SK-N-MC (cell line): ENCODE data around the gene LSP1.

Experiments used
- DNase-seq: peaks from one replicate; pipeline ENCODE4 v3.0.0-alpha.2; 2011; ENCODE audit warnings: low read depth, low spot score
- H3K27ac ChIP-seq: fragments of 200-600 bp; sonication (generic); 2 replicates; pipeline ENCODE4 v1.5.1; 2016; ENCODE audit warnings: mixed run types
- H3K36me3 ChIP-seq: fragments of 200-600 bp; sonication (generic); 2 replicates; pipeline ENCODE4 v1.6.1; 2017; ENCODE audit warnings: antibody characterized with exemption, low read length, mixed read lengths; ENCODE audit not compliant: insufficient read depth
- H3K4me3 ChIP-seq: fragments of 200-600 bp; sonication (generic); 2 replicates; pipeline ENCODE4 v1.5.1; 2016
- H3K9ac ChIP-seq: fragments of 200-600 bp; sonication (generic); 2 replicates; pipeline ENCODE4 v1.8.0; 2017; ENCODE audit warnings: mixed run types, mixed read lengths; ENCODE audit not compliant: insufficient read length
- H3K9me3 ChIP-seq: fragments of 200-600 bp; sonication (generic); 2 replicates; pipeline ENCODE4 v1.6.1; 2017; ENCODE audit warnings: low read depth, mild to moderate bottlenecking, antibody characterized with exemption, low read length, moderate library complexity, mixed read lengths
- EZH2 ChIP-seq: fragments of 200-600 bp; sonication (generic); IDR thresholded peaks from one replicate; pipeline ENCODE4 v1.6.1; 2017; ENCODE audit warnings: antibody characterized with exemption
- FOXP2 ChIP-seq: optimal IDR thresholded peaks from 2 replicates; pipeline ENCODE3; 2011; ENCODE audit warnings: mild to moderate bottlenecking, moderate library complexity; ENCODE audit not compliant: insufficient read depth; ENCODE audit errors: extremely low read length, control extremely low read depth
- POLR2AphosphoS5 ChIP-seq: IDR thresholded peaks from 2 replicates; pipeline ENCODE4 v1.6.1; 2012; ENCODE audit warnings: mild to moderate bottlenecking, low read depth, low read length, borderline replicate concordance

LSP1 gene

DNA sequence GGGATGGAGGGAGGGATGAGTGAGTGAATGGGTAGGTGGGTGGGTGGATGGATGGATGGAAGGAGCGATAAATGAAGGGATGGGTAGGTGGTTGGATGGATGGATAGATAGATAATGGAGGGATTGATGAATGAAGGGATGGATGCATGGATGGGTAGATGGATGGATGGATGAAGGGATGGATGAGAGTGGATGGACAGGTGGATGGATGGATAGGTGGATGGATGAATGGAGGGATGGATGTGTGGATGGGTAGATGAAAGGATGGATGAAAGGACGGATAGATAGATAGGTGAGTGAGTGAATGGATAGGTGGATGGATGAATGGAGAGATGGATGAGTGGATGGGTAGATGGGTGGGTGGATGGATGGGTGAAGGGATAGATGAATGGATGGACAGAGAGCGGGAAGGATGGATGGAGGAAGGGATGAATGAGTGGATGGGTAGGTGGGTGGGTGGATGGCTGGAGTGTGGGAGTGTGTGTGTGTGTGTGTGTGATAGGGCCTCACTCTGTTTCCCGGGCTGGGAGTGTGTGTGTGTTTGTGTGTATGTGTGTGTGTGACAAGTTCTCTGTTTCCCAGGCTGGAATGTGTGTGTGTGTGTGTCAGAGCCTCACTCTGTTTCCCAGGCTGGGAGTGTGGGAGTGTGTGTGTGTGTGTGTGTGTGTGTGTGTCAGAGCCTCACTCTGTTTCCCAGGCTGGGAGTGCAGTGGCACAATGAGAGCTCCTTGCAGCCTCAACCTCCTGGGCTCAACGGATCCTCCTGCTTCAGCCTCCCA, 40.9 kb downstream of the LSP1 start:
- TF ChIP-seq EZH2 (no peak), POLR2AphosphoS5 (no peak), FOXP2 (no peak)
- H3K36me3 ChIP-seq: no peaks in the 10 kb centered on the region
- DNase-seq: no peak
- H3K9me3 ChIP-seq: no peaks in the 10 kb centered on the region
- H3K4me3 ChIP-seq: no peak overlapping the region
- no peak overlapping the region for H3K27ac ChIP-seq
- no peak overlapping the region for H3K9ac ChIP-seq

DNA sequence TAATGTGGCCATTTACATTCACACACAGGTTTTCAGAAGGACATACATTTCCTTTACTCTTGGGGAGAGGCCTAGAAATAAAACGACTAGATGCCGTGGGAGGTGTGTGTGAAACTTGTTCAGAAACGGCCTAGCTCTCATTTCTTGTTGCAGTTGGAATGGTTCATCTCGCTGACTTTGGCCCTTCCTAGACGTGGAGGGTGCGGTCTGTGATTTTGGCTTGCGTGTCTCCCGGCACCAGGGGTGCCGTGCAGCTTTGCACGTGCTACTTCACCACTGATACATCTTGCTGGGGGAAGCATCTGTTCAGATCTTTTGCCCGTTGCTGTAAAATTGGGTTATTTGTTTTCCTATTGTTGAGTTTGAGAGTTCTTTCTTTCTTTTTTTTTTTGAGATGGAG, 41.9 kb downstream of the LSP1 start:
- no peak overlapping the region for H3K9ac ChIP-seq
- no peak for DNase-seq
- TF ChIP-seq EZH2: no peak
- no peak for TF ChIP-seq FOXP2
- no peak for TF ChIP-seq POLR2AphosphoS5
- H3K27ac ChIP-seq: no peak overlapping the region
- no peaks in the 10 kb centered on the region for H3K9me3 ChIP-seq
- H3K4me3 ChIP-seq: no peak overlapping the region
- H3K36me3 ChIP-seq: no peaks in the 10 kb centered on the region

DNA sequence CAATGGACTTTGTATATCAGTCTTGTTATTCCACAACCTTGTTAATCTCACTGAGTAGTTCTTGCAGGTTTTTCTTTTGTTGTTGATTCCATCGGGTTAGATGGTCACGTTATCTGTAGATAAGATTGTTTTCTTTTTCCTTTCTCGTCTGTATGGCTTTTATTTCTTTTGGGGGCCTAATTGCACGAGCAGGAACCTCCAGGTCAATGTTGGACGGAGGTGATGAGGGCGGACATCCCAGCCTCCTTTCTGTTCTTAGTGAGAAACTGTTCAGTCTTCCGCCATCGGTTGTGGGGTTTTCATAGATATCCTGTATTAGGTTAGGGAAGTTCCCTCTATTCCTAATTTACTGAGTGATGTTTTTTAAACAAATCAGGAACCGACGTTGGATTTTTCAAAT, 43.6 kb downstream of the LSP1 start:
- H3K36me3 ChIP-seq: no peaks in the 10 kb centered on the region
- no peak overlapping the region for H3K27ac ChIP-seq
- no peak overlapping the region for H3K9ac ChIP-seq
- no peaks in the 10 kb centered on the region for H3K9me3 ChIP-seq
- H3K4me3 ChIP-seq: no peak overlapping the region
- no peak for TF ChIP-seq EZH2
- TF ChIP-seq FOXP2: no peak
- no peak for TF ChIP-seq POLR2AphosphoS5
- DNase-seq: no peak

DNA sequence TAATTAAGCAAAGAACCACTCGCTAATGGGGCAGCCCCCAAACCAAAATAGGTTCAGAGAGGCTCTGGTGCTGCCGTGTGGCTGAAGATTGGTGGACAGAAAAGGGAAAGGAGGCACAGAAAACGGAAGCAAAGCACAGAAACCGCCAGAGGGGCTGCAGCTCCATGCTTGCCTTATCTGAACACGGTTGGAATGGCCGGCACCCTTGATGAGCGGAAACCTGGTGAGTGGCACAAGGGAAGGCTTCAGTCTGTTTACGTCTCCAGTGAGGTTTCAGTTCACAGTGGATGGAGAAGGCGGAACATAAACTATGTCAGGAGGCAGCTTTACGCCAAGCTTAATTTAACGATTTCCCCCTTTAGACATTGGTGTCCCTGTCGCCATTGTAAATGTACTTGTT, 44.0 kb downstream of the LSP1 start:
- Histone ChIP-seq H3K4me3 (no peak overlapping the region), H3K9ac (no peak overlapping the region), H3K27ac (no peak overlapping the region), H3K36me3 (no peaks in the 10 kb centered on the region), H3K9me3 (no peaks in the 10 kb centered on the region)
- TF ChIP-seq EZH2 (no peak), FOXP2 (no peak), POLR2AphosphoS5 (no peak)
- no peak for DNase-seq

DNA sequence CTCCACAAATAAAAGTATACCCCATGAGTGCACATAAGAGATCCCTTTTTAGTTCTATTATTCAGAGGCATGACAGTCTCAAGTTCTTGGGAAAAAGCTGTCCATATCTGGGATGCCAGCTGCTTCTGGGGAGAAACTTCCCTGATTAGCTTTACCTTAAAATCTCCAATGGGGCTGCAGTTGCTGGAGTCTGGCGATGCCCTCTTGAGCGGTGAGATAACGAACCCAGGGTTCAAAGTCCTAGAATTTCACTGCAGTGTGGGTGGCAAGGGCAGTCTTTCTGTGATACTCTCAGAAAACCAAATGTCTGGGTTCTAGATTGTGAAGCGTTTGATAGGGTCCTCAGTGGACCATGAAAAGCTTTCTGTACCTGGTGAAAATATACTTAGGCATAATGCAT, 46.2 kb downstream of the LSP1 start:
- H3K4me3 ChIP-seq: no peak overlapping the region
- no peak for DNase-seq
- H3K36me3 ChIP-seq: no peaks in the 10 kb centered on the region
- H3K9ac ChIP-seq: no peak overlapping the region
- no peak overlapping the region for H3K27ac ChIP-seq
- TF ChIP-seq EZH2 (no peak), POLR2AphosphoS5 (no peak), FOXP2 (no peak)
- H3K9me3 ChIP-seq: no peaks in the 10 kb centered on the region

DNA sequence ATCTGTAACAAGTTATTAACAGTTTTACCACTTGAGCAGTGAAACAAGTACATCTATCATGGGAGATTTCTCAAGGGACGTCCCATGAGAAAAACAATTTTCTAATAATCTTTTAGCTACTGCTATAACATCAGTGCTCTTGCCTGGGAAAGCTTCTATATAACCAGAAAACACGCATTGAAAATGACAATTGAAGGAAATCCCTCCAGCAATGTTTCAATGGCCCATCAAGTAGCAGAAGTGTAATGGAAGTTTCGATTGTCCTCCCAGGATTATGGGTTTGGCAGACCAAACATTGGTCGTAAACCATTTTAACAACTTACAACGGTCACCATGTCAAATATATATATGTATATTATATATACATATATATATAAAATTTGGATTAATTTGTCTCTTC, 46.8 kb downstream of the LSP1 start:
- Histone ChIP-seq H3K9me3 (no peaks in the 10 kb centered on the region), H3K27ac (no peak overlapping the region), H3K4me3 (no peak overlapping the region), H3K9ac (no peak overlapping the region), H3K36me3 (no peaks in the 10 kb centered on the region)
- TF ChIP-seq EZH2: no peak
- no peak for TF ChIP-seq POLR2AphosphoS5
- no peak for TF ChIP-seq FOXP2
- no peak for DNase-seq

DNA sequence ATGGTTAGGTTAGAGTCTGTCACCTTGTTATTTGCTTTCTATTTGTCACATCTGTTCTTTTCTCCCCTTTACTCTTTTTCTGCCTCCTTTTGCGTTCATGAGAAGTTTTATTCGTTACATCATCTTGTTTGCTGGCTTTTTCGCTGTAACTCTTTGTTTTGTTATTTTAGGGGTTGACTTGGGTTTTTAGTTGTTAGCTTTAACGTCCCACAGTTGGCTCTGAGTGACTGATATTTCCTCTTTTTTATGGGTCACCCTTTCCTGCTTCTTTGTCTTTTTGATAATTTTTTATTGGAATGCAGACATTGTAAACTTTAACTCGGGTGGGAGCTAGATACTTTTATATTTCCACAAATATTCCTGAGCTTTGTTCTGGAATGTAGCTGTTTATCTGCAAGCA, 53.3 kb downstream of the LSP1 start:
- Histone ChIP-seq H3K9me3 (no peaks in the 10 kb centered on the region), H3K4me3 (0 out of 2 replicates have a peak overlapping the region, but pooled peaks have one; percentile 18), H3K9ac (peak overlapping the region; percentile 58), H3K27ac (peak overlapping the region; percentile 71), H3K36me3 (no peaks in the 10 kb centered on the region)
- no peak for DNase-seq
- no peak for TF ChIP-seq EZH2
- TF ChIP-seq FOXP2: no peak
- no peak for TF ChIP-seq POLR2AphosphoS5

DNA sequence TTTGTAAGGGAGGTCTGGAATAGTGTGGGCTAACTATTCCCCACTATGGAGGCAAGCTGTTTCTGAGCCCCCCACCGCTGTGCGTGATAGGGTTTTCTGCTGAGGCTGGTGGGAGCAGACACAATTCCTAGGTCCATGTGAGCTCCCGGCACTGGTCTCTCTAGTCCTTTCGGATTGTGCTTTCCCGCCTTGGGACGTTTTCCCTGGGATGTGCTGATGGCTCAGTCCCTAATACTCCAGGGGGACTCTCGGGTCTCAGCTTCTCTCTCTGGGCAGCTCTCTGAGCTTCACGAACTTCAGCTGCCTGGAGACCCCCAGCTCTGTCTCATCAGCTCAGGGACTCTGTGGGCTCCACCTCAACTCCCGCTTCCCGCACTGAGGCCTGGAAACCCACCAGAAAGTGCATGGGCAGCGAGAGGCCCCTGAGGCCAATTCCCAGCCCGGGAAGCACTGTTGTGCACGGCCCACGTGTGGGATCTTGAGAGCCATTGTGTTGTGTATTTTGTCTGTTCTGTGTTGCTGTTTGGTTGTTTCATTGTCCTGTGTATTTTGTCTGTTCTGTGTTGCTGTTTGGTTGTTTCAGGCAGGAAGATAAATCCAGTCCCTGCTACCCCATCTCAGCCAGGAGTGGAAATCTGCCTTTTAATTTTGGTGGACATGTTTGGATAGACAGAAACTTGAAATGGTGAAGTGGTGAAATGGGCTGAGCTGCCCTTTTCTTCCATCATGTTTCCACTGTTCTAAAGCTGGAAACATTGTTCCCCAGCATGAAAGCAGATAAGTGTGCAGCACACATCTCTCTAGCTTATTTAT, 53.9 kb downstream of the LSP1 start:
- Histone ChIP-seq H3K36me3 (no peaks in the 10 kb centered on the region), H3K27ac (peak overlapping the region; percentile 71), H3K9me3 (no peaks in the 10 kb centered on the region), H3K4me3 (0 out of 2 replicates have a peak overlapping the region, but pooled peaks have one; percentile 18), H3K9ac (peak overlapping the region; percentile 58)
- TF ChIP-seq EZH2: no peak
- TF ChIP-seq POLR2AphosphoS5: no peak
- no peak for TF ChIP-seq FOXP2
- DNase-seq: no peak
